Neuronal stem cell (in vitro differentiated cells): ENCODE measurements around the gene RPS6KA6.

Experiments used
- DNase-seq: peaks from one replicate; pipeline ENCODE4 v3.0.0-alpha.2; 2013; ENCODE audit warnings: low spot score
- H2AFZ ChIP-seq: one replicate; pipeline ENCODE4 v1.6.1; 2013; ENCODE audit warnings: mild to moderate bottlenecking, low read length, inconsistent platforms
- H2AK5ac ChIP-seq: 2 replicates; pipeline ENCODE4 v1.6.1; 2013; ENCODE audit warnings: low read depth, mild to moderate bottlenecking, inconsistent platforms, low read length, moderate library complexity, mixed read lengths
- H2BK120ac ChIP-seq: 2 replicates; pipeline ENCODE4 v1.6.1; 2013; ENCODE audit warnings: low read depth, mild to moderate bottlenecking, inconsistent platforms, low read length, moderate library complexity, mixed read lengths
- H2BK12ac ChIP-seq: one replicate; pipeline ENCODE4 v1.6.1; 2013; ENCODE audit warnings: low read length, inconsistent platforms
- H2BK15ac ChIP-seq: 2 replicates; pipeline ENCODE4 v1.6.1; 2013; ENCODE audit warnings: mild to moderate bottlenecking, low read length, inconsistent platforms, mixed read lengths
- H2BK5ac ChIP-seq: one replicate; pipeline ENCODE4 v1.6.1; 2013; ENCODE audit warnings: inconsistent platforms, mild to moderate bottlenecking, low read length, moderate library complexity
- H3K14ac ChIP-seq: one replicate; pipeline ENCODE4 v1.6.1; 2013; ENCODE audit warnings: low read length, inconsistent platforms
- H3K18ac ChIP-seq: 2 replicates; pipeline ENCODE4 v1.6.1; 2013; ENCODE audit warnings: low read length, inconsistent platforms
- H3K23ac ChIP-seq: 2 replicates; pipeline ENCODE4 v1.6.1; 2013; ENCODE audit warnings: low read depth, mild to moderate bottlenecking, mixed read lengths, low read length, inconsistent platforms; ENCODE audit not compliant: poor library complexity
- H3K27ac ChIP-seq: replicated peaks from 3 replicates; pipeline ENCODE4 v1.5.1; 2013; ENCODE audit warnings: low read length, inconsistent platforms
- H3K27me3 ChIP-seq, 3 experiments: 2 replicates each; pipeline ENCODE4 v1.6.1; 2013; ENCODE audit warnings: low read length in 3 of 3, mild to moderate bottlenecking in 2 of 3, inconsistent platforms in 1 of 3, low read depth in 1 of 3, mixed read lengths in 1 of 3, moderate library complexity in 1 of 3; ENCODE audit not compliant: control insufficient read depth in 3 of 3, insufficient read depth in 3 of 3
- H3K36me3 ChIP-seq, 2 donors: replicated peaks in 1 of 2; 2 replicates each; pipeline ENCODE4 v1.6.1; 2013; ENCODE audit warnings: low read length in 2 of 2; ENCODE audit not compliant: control insufficient read depth in 2 of 2, insufficient read depth in 2 of 2
- H3K4ac ChIP-seq: 2 replicates; pipeline ENCODE4 v1.6.1; 2013; ENCODE audit warnings: inconsistent platforms, mild to moderate bottlenecking, low read length, moderate library complexity
- H3K4me1 ChIP-seq, 2 donors: 1 replicate in 1 of 2; 2 replicates in 1 of 2; pipeline ENCODE4 v1.6.1; 2013; ENCODE audit warnings: low read length in 2 of 2, low read depth in 1 of 2; ENCODE audit not compliant: control insufficient read depth in 2 of 2, insufficient read depth in 1 of 2
- H3K4me2 ChIP-seq: one replicate; pipeline ENCODE4 v1.6.1; 2013; ENCODE audit warnings: mild to moderate bottlenecking, low read length, inconsistent platforms; ENCODE audit not compliant: insufficient read depth, poor library complexity, severe bottlenecking
- H3K4me3 ChIP-seq, 2 donors: 2 replicates each; pipeline ENCODE4 v1.5.1; 2013; ENCODE audit warnings: low read length in 2 of 2, mild to moderate bottlenecking in 2 of 2, inconsistent platforms in 1 of 2, moderate library complexity in 1 of 2
- H3K79me1 ChIP-seq: one replicate; pipeline ENCODE4 v1.6.1; 2013; ENCODE audit warnings: low read depth, mild to moderate bottlenecking, inconsistent platforms, low read length, moderate library complexity
- H3K9ac ChIP-seq: one replicate; pipeline ENCODE4 v1.6.1; 2013; ENCODE audit warnings: mild to moderate bottlenecking, low read depth, low read length, inconsistent platforms; ENCODE audit not compliant: poor library complexity
- H3K9me3 ChIP-seq, 2 donors: replicated peaks in 1 of 2; 2 replicates each; pipeline versions ENCODE3 to v1.6.1; 2013; ENCODE audit warnings: low read length in 2 of 2, mild to moderate bottlenecking in 2 of 2, inconsistent platforms in 1 of 2, low read depth in 1 of 2, mixed read lengths in 1 of 2, moderate library complexity in 1 of 2; ENCODE audit not compliant: control insufficient read depth in 2 of 2, insufficient read depth in 1 of 2
- H4K8ac ChIP-seq: one replicate; pipeline ENCODE4 v1.6.1; 2013; ENCODE audit warnings: low read depth, mild to moderate bottlenecking, inconsistent platforms, low read length, moderate library complexity
- H4K91ac ChIP-seq: one replicate; pipeline ENCODE4 v1.6.1; 2013; ENCODE audit warnings: low read length, low read depth, mild to moderate bottlenecking, inconsistent platforms; ENCODE audit not compliant: poor library complexity
- WGBS, 2 donors: extraction: QIAGEN DNeasy Blood & Tissue Kit; methylation state at CpG; one replicate each; pipeline ENCODE4 v1.1.7; 2013; ENCODE audit warnings: missing lambda C conversion rate in 2 of 2, mixed read lengths in 1 of 2; ENCODE audit not compliant: insufficient read length in 2 of 2, insufficient replicate concordance in 1 of 2; ENCODE audit errors: extremely low coverage in 2 of 2; 5-methylcytosine and 5-hydroxymethylcytosine counted together

RPS6KA6 gene

DNA sequence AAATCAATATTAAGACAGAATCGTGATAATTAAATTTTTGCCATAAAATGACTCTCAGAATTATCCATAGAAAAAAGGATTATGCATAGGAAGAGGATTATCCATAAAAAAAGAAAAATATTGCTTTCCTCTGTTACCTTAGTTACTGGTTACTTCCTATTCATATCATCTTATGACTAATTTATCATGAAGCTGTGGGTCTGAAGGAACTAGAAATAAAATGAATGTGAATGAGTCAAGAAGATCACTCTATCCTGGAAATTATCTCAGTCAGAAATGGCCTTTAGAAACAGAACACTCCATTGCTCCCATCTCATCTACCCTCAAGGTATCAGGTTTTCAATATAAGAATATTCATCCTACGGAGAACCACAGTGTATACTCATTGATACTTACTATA lies 19.4 kb downstream of the RPS6KA6 start:
- no peaks in the 10 kb centered on the region for H3K79me1 ChIP-seq

DNA sequence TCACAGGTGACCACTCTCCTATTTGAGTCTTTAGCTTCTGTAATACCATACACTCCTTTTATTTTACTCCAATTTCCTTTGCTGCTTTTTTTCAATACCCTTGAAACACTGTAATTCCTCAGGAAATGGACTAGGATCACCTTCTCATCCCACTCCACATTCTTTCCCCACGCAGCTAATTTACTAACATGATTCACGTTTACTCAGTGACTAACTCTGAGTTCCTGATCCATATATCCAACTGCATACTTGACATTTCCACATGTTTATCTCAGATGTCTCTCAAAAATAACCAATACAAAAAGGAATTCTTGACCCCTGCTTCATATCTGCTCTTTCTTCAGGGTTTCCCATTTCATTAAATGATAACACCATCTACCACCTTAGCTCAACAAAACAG lies 19.9 kb downstream of the RPS6KA6 start:
- Histone ChIP-seq H3K4me3 (no peak overlapping the region), H3K27ac (no peak overlapping the region), H3K4ac (no peak overlapping the region), H4K91ac (no peak overlapping the region), H2BK12ac (no peak overlapping the region), H2BK15ac (no peak overlapping the region), H3K27me3 (no peaks in the 10 kb centered on the region), H3K36me3 (no peaks in the 10 kb centered on the region), H3K9ac (no peak overlapping the region), H2AK5ac (no peak overlapping the region), H2AFZ (no peak overlapping the region), H3K23ac (no peak overlapping the region), H3K14ac (no peak overlapping the region), H2BK5ac (no peak overlapping the region), H3K9me3 (no peaks in the 10 kb centered on the region), H4K8ac (no peak overlapping the region), H3K4me1 (no peaks in the 10 kb centered on the region), H3K18ac (no peak overlapping the region), H2BK120ac (no peak overlapping the region), H3K79me1 (no peaks in the 10 kb centered on the region), H3K4me2 (no peak overlapping the region)
- no CpG with 5 or more reads among the region's 2 CpGs for WGBS, 2 donors
- DNase-seq: no peak

More for the DNA sequence above, 19.4 kb downstream of the RPS6KA6 start:
- H3K4ac ChIP-seq: no peak overlapping the region
- H3K9me3 ChIP-seq: no peaks in the 10 kb centered on the region
- H2AFZ ChIP-seq: no peak overlapping the region
- no peak overlapping the region for H3K4me2 ChIP-seq
- H3K27ac ChIP-seq: no peak overlapping the region
- no peak overlapping the region for H3K18ac ChIP-seq
- no peaks in the 10 kb centered on the region for H3K36me3 ChIP-seq
- H3K27me3 ChIP-seq: no peaks in the 10 kb centered on the region
- no peak overlapping the region for H3K23ac ChIP-seq
- no CpG with 5 or more reads among the region's 2 CpGs for WGBS, 2 donors
- DNase-seq: no peak
- no peak overlapping the region for H3K9ac ChIP-seq
- H4K8ac ChIP-seq: no peak overlapping the region
- no peak overlapping the region for H2BK5ac ChIP-seq
- H2BK120ac ChIP-seq: no peak overlapping the region
- no peak overlapping the region for H2AK5ac ChIP-seq
- no peak overlapping the region for H3K4me3 ChIP-seq
- no peaks in the 10 kb centered on the region for H3K4me1 ChIP-seq
- no peak overlapping the region for H4K91ac ChIP-seq
- no peak overlapping the region for H2BK15ac ChIP-seq
- H3K14ac ChIP-seq: no peak overlapping the region
- H2BK12ac ChIP-seq: no peak overlapping the region

GRCh38 chrX:84165711-84166110 lies 22.3 kb downstream of the RPS6KA6 start:
- H3K18ac ChIP-seq: no peak overlapping the region
- no peak overlapping the region for H2BK120ac ChIP-seq
- H3K9me3 ChIP-seq: no peaks in the 10 kb centered on the region
- no peak overlapping the region for H2BK12ac ChIP-seq
- H4K91ac ChIP-seq: no peak overlapping the region
- no peak overlapping the region for H3K23ac ChIP-seq
- no peak overlapping the region for H3K4ac ChIP-seq
- H2BK5ac ChIP-seq: no peak overlapping the region
- no peak overlapping the region for H2AFZ ChIP-seq
- no peak overlapping the region for H3K14ac ChIP-seq
- no CpG with 5 or more reads among the region's 1 CpG for WGBS, 2 donors
- H2AK5ac ChIP-seq: no peak overlapping the region
- H2BK15ac ChIP-seq: no peak overlapping the region
- H3K27me3 ChIP-seq: no peaks in the 10 kb centered on the region
- no peak overlapping the region for H4K8ac ChIP-seq
- H3K27ac ChIP-seq: no peak overlapping the region
- DNase-seq: no peak
- no peak overlapping the region for H3K9ac ChIP-seq
- no peaks in the 10 kb centered on the region for H3K36me3 ChIP-seq
- H3K79me1 ChIP-seq: no peaks in the 10 kb centered on the region
- no peak overlapping the region for H3K4me3 ChIP-seq
- H3K4me1 ChIP-seq: no peaks in the 10 kb centered on the region
- H3K4me2 ChIP-seq: no peak overlapping the region

- Histone ChIP-seq H3K23ac (no peak overlapping the region), H3K36me3 (no peaks in the 10 kb centered on the region), H3K4ac (no peak overlapping the region), H2AFZ (no peak overlapping the region), H3K9me3 (no peaks in the 10 kb centered on the region), H3K14ac (no peak overlapping the region), H2BK120ac (no peak overlapping the region), H3K27me3 (no peaks in the 10 kb centered on the region), H2BK12ac (no peak overlapping the region), H3K27ac (no peak overlapping the region), H2BK15ac (no peak overlapping the region), H3K4me2 (no peak overlapping the region), H2AK5ac (no peak overlapping the region), H2BK5ac (no peak overlapping the region), H4K91ac (no peak overlapping the region), H3K9ac (no peak overlapping the region), H3K4me3 (no peak overlapping the region), H4K8ac (no peak overlapping the region), H3K4me1 (no peaks in the 10 kb centered on the region), H3K18ac (no peak overlapping the region), H3K79me1 (no peaks in the 10 kb centered on the region)
- no peak for DNase-seq
These were observed 25.6 kb downstream of the RPS6KA6 start for GRCh38 chrX:84162401-84162800.
